WTC11 (cell line): ENCODE measurements around the gene SATB1. TPM values are rescaled to one million over a fixed set of nuclear protein-coding genes. Genes with fewer than 3 reads are reported as not detected.

Experiments
- ATAC-seq: fragments of 200-7000 bp; cut with Tn5 transposase; 2 replicates; pipeline ENCODE4 v1.10.0; 2021; ENCODE audit warnings: mild to moderate bottlenecking, moderate library complexity
- CTCF ChIA-PET: fragments of 300-600 bp; sonication (Branson Sonifier 250); formaldehyde crosslinking; loops from one replicate; lab custom pipeline; 2021; ENCODE audit warnings: antibody characterized with exemption; lab: Charles Lee
- POLR2A ChIA-PET: fragments of 350-600 bp; sonication (Branson Sonifier 250); formaldehyde crosslinking; loops from one replicate; lab custom pipeline; 2021; ENCODE audit warnings: antibody characterized with exemption; lab: Charles Lee
- DNase-seq: peaks from one replicate; pipeline ENCODE4 v3.0.0; 2021; ENCODE audit warnings: low spot score
- H3K27ac Mint-ChIP-seq: 2 replicates; pipeline ENCODE4 v1.8.0; 2021; ENCODE audit warnings: mixed read lengths
- H3K27me3 Mint-ChIP-seq: 2 replicates; pipeline ENCODE4 v1.8.0; 2021; ENCODE audit warnings: low read depth, mild to moderate bottlenecking, moderate library complexity, mixed read lengths
- H3K36me3 Mint-ChIP-seq: 2 replicates; pipeline ENCODE4 v1.8.0; 2021; ENCODE audit warnings: mixed read lengths
- H3K4me1 Mint-ChIP-seq: 2 replicates; pipeline ENCODE4 v1.8.0; 2022; ENCODE audit warnings: mixed read lengths
- H3K4me3 Mint-ChIP-seq: 2 replicates; pipeline ENCODE4 v1.8.0; 2021; ENCODE audit warnings: mild to moderate bottlenecking, moderate library complexity, mixed read lengths
- H3K9me3 Mint-ChIP-seq: 2 replicates; pipeline ENCODE4 v1.8.0; 2021; ENCODE audit warnings: mixed read lengths
- CREB1 ChIP-seq: sonication (generic); formaldehyde crosslinking; IDR thresholded peaks from 2 replicates; pipeline ENCODE4 v1.8.0; 2023; ENCODE audit warnings: mild to moderate bottlenecking, missing genetic modification reagents
- CREM ChIP-seq: sonication (generic); formaldehyde crosslinking; IDR thresholded peaks from 2 replicates; pipeline ENCODE4 v1.8.1; 2022; ENCODE audit warnings: mild to moderate bottlenecking, missing genetic modification reagents, moderate library complexity
- FOXJ3 ChIP-seq: sonication (generic); formaldehyde crosslinking; IDR thresholded peaks from 2 replicates; pipeline ENCODE4 v1.9.0; 2021; ENCODE audit warnings: missing genetic modification reagents, mild to moderate bottlenecking, borderline replicate concordance
- FOXP1 ChIP-seq: sonication (generic); formaldehyde crosslinking; IDR thresholded peaks from 2 replicates; pipeline ENCODE4 v1.8.0; 2022; ENCODE audit warnings: missing genetic modification reagents, mild to moderate bottlenecking, moderate library complexity, borderline replicate concordance
- HMGA2 ChIP-seq: fragments of 250-450 bp; sonication (Bioruptor Pico); IDR thresholded peaks from 2 replicates; pipeline ENCODE4 v1.4.0; 2021; ENCODE audit warnings: mild to moderate bottlenecking, moderate library complexity
- JAZF1 ChIP-seq: fragments of 250-450 bp; sonication (Bioruptor Pico); IDR thresholded peaks from 2 replicates; pipeline ENCODE4 v1.9.0; 2021; ENCODE audit warnings: moderate library complexity, mild to moderate bottlenecking, inconsistent platforms
- JUN ChIP-seq: sonication (generic); formaldehyde crosslinking; IDR thresholded peaks from 2 replicates; pipeline ENCODE4 v1.8.0; 2023; ENCODE audit warnings: mild to moderate bottlenecking, missing genetic modification reagents
- MXD4 ChIP-seq: fragments of 250-450 bp; sonication (Bioruptor Pico); IDR thresholded peaks from 2 replicates; pipeline ENCODE4 v1.8.0; 2021; ENCODE audit warnings: mild to moderate bottlenecking, moderate library complexity, borderline replicate concordance
- NFATC4 ChIP-seq: fragments of 250-450 bp; sonication (Bioruptor Pico); IDR thresholded peaks from 2 replicates; pipeline ENCODE4 v1.9.0; 2021; ENCODE audit warnings: mild to moderate bottlenecking
- NR2C2 ChIP-seq: sonication (generic); formaldehyde crosslinking; IDR thresholded peaks from 2 replicates; pipeline ENCODE4 v1.8.0; 2022; ENCODE audit warnings: mild to moderate bottlenecking, missing genetic modification reagents
- NR3C1 ChIP-seq: sonication (generic); formaldehyde crosslinking; conservative IDR thresholded peaks from 2 replicates; pipeline ENCODE4 v1.8.1; 2023; ENCODE audit warnings: low read depth, mild to moderate bottlenecking, missing genetic modification reagents
- PRRX2 ChIP-seq: fragments of 250-450 bp; sonication (Bioruptor Pico); IDR thresholded peaks from 2 replicates; pipeline ENCODE4 v1.8.0; 2021; ENCODE audit warnings: mild to moderate bottlenecking
- RORB ChIP-seq: fragments of 250-450 bp; sonication (Bioruptor Pico); IDR thresholded peaks from 2 replicates; pipeline ENCODE4 v1.9.0; 2021; ENCODE audit warnings: mild to moderate bottlenecking
- SMAD3 ChIP-seq: sonication (generic); formaldehyde crosslinking; IDR thresholded peaks from 2 replicates; pipeline ENCODE4 v1.8.0; 2022; ENCODE audit warnings: missing genetic modification reagents, mild to moderate bottlenecking, borderline replicate concordance
- SMAD4 ChIP-seq: sonication (generic); formaldehyde crosslinking; IDR thresholded peaks from 2 replicates; pipeline ENCODE4 v1.8.0; 2022; ENCODE audit warnings: mild to moderate bottlenecking, missing genetic modification reagents
- TP53 ChIP-seq: sonication (generic); formaldehyde crosslinking; IDR thresholded peaks from 2 replicates; pipeline ENCODE4 v1.8.1; 2023; ENCODE audit warnings: mild to moderate bottlenecking, missing genetic modification reagents
- ZNF138 ChIP-seq: sonication (generic); formaldehyde crosslinking; conservative IDR thresholded peaks from 2 replicates; pipeline ENCODE4 v1.8.1; 2022; ENCODE audit warnings: mild to moderate bottlenecking, moderate library complexity, missing genetic modification reagents
- ZNF423 ChIP-seq: fragments of 250-450 bp; sonication (Bioruptor Pico); IDR thresholded peaks from 2 replicates; pipeline ENCODE4 v2.1.2; 2022; ENCODE audit warnings: mild to moderate bottlenecking, moderate library complexity
- total RNA-seq: library from RNA; stranded (reverse); gene quantifications from 3 replicates; pipeline ENCODE4 v1.2.3, GENCODE V29; 2021
- TF ChIP-seq, protein P1 (sequence below): sonication (generic); formaldehyde crosslinking; IDR thresholded peaks from 2 replicates; pipeline ENCODE4 v1.8.1; 2023; ENCODE audit warnings: mild to moderate bottlenecking, missing genetic modification reagents, moderate library complexity
- TF ChIP-seq, protein P2 (sequence below): fragments of 250-450 bp; sonication (Bioruptor Pico); IDR thresholded peaks from 2 replicates; pipeline ENCODE4 v1.9.0; 2021; ENCODE audit warnings: mild to moderate bottlenecking
- TF ChIP-seq, protein P3 (sequence below): sonication (generic); formaldehyde crosslinking; conservative IDR thresholded peaks from 2 replicates; pipeline ENCODE4 v1.8.1; 2023; ENCODE audit warnings: mild to moderate bottlenecking, low read depth, missing genetic modification reagents, moderate library complexity

The SATB1 gene
- total RNA-seq, 1 experiment from 2014 or later: 36.2 TPM

DNA sequence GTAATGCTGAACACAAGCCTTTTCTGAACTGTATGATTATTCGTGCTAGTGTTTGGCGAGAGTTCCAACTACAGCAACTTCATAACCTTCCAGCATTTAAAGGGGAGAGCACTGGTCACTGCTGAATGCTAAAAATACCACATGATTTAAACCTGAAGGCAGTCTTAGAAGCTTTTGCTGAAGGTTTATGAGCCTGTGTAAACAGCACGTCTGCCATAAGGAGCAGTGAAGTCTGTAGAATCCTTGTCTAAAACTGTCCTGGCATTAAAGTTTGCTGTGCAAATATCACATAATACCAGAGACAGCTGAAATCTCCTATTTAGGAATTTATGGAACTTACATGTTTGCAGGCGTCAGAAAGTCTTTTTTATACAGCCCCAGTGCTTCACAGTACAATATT lies 5.9 kb downstream of the SATB1 start:
- ATAC-seq (no peak), DNase-seq (no peak)
- TF ChIP-seq HMGA2 (no peak), CREB1 (no peak), JUN (CRISPR knock-in tag) (no peak), FOXJ3 (CRISPR knock-in tag) (no peak), SMAD3 (CRISPR knock-in tag) (no peak)
- TF ChIP-seq, protein P1, sequence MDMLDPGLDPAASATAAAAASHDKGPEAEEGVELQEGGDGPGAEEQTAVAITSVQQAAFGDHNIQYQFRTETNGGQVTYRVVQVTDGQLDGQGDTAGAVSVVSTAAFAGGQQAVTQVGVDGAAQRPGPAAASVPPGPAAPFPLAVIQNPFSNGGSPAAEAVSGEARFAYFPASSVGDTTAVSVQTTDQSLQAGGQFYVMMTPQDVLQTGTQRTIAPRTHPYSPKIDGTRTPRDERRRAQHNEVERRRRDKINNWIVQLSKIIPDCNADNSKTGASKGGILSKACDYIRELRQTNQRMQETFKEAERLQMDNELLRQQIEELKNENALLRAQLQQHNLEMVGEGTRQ (CRISPR knock-in tag): no peak
- TF ChIP-seq, protein P2, sequence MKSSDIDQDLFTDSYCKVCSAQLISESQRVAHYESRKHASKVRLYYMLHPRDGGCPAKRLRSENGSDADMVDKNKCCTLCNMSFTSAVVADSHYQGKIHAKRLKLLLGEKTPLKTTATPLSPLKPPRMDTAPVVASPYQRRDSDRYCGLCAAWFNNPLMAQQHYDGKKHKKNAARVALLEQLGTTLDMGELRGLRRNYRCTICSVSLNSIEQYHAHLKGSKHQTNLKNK (CRISPR knock-in tag): no peak
- H3K9me3 Mint-ChIP-seq: no peaks in the 10 kb centered on the region
- no peaks in the 10 kb centered on the region for H3K27me3 Mint-ChIP-seq
- H3K4me1 Mint-ChIP-seq: peaks cover 22% of the 10 kb centered on the region
- H3K4me3 Mint-ChIP-seq: no peak overlapping the region
- no peak overlapping the region for H3K27ac Mint-ChIP-seq
- peaks cover 37% of the 10 kb centered on the region for H3K36me3 Mint-ChIP-seq
- ChIA-PET POLR2A (no interaction called here), CTCF (no interaction called here)

DNA sequence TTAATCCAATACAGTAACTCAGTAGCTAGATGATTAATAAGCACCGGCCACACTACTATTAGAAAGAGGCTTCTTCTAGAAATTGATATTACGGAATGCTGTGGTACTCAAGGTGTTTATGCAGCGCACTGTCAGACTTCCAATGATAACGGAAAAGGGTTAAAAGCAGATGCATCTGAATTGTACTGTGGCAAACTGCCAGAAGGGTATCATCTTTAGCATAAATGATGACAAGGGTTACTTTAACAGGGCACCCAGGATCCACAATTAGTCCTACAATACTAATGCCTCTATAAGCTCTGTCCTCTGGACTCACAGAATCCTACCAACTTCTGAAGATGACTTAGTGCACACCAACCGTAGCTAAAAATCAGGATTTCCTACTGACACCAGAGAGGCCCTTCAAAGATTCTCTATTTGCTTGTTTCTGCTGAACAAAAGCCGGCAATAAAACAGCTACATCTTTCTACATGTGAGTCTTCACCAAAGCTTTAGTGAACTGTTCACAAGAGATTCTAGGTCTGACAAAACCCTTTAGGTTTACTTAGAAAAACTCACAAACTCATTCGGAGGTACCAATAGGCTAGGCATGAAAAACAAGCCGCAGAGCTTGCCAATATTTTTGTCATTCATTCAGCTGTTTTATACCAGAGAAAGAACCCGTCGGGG lies 7.1 kb downstream of the SATB1 start:
- Mint-ChIP-seq H3K27me3 (no peaks in the 10 kb centered on the region), H3K27ac (no peak overlapping the region), H3K4me3 (no peak overlapping the region), H3K36me3 (peaks cover 37% of the 10 kb centered on the region), H3K4me1 (peaks cover 18% of the 10 kb centered on the region), H3K9me3 (no peaks in the 10 kb centered on the region)
- POLR2A ChIA-PET: no interaction called here
- ATAC-seq: no peak
- CTCF ChIA-PET: no interaction called here
- no peak for DNase-seq
- TF ChIP-seq HMGA2: no peak
- TF ChIP-seq ZNF138: no peak
- TF ChIP-seq MXD4 (CRISPR knock-in tag): no peak
- no peak for TF ChIP-seq NFATC4 (CRISPR knock-in tag)
- no peak for TF ChIP-seq RORB
- no peak for TF ChIP-seq FOXP1 (CRISPR knock-in tag)
- TF ChIP-seq CREM: no peak
- TF ChIP-seq ZNF423 (CRISPR knock-in tag): no peak
- no peak for TF ChIP-seq JAZF1 (CRISPR knock-in tag)
- TF ChIP-seq NR3C1: no peak
- TF ChIP-seq PRRX2 (CRISPR knock-in tag): no peak
- TF ChIP-seq SMAD4 (CRISPR knock-in tag): no peak
- TF ChIP-seq NR2C2 (CRISPR knock-in tag): no peak
- no peak for TF ChIP-seq SMAD3 (CRISPR knock-in tag)

DNA sequence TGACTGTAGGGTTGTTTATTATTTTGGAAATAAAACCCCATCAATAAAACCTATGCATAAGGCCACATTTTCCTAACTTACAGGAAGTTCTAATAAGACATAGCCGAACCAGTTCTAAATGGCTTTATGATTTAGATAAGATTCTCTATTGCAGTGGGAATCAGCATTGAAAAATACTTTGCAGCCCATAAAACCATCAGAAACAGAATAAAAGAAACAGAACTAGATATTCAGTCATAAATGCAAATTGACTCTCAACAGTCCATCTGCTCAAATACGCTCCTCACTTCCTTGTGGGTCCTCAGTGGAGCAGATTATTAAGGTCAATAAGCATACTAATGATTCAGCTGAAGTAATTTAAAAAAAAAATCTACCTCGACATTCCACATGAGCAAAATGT lies 8.8 kb downstream of the SATB1 start:
- no peak for TF ChIP-seq TP53 (CRISPR knock-in tag)
- TF ChIP-seq, protein P3, sequence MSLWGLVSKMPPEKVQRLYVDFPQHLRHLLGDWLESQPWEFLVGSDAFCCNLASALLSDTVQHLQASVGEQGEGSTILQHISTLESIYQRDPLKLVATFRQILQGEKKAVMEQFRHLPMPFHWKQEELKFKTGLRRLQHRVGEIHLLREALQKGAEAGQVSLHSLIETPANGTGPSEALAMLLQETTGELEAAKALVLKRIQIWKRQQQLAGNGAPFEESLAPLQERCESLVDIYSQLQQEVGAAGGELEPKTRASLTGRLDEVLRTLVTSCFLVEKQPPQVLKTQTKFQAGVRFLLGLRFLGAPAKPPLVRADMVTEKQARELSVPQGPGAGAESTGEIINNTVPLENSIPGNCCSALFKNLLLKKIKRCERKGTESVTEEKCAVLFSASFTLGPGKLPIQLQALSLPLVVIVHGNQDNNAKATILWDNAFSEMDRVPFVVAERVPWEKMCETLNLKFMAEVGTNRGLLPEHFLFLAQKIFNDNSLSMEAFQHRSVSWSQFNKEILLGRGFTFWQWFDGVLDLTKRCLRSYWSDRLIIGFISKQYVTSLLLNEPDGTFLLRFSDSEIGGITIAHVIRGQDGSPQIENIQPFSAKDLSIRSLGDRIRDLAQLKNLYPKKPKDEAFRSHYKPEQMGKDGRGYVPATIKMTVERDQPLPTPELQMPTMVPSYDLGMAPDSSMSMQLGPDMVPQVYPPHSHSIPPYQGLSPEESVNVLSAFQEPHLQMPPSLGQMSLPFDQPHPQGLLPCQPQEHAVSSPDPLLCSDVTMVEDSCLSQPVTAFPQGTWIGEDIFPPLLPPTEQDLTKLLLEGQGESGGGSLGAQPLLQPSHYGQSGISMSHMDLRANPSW (CRISPR knock-in tag): no peak
- peaks cover 37% of the 10 kb centered on the region for H3K36me3 Mint-ChIP-seq
- no peaks in the 10 kb centered on the region for H3K27me3 Mint-ChIP-seq
- no peak overlapping the region for H3K27ac Mint-ChIP-seq
- H3K4me3 Mint-ChIP-seq: no peak overlapping the region
- H3K9me3 Mint-ChIP-seq: no peaks in the 10 kb centered on the region
- 0 out of 2 replicates have a peak, but pooled peaks cover 4% of the 10 kb centered on the region for H3K4me1 Mint-ChIP-seq
- DNase-seq: no peak
- ChIA-PET POLR2A (no interaction called here), CTCF (no interaction called here)
- ATAC-seq: no peak
